ENCODE results near the gene ERCC6. TPM values are rescaled to one million over a fixed set of nuclear protein-coding genes. Genes with fewer than 3 reads are reported as not detected.

ERCC6 gene
- 39.6 and 59.6 TPM in 2 replicates for total RNA-seq
- 15.3 and 15.9 TPM in 2 replicates for polyA plus RNA-seq
- 14.8 and 16.1 TPM in 2 replicates for polyA plus RNA-seq (2011; cell fraction: cytosol; rRNA removed)
- polyA plus RNA-seq (2011; cell fraction: nucleus; rRNA removed), result 42.1 and 44.4 TPM in 2 replicates
- polyA plus RNA-seq (2012), result 33.2 and 44.5 TPM in 2 replicates
- polyA minus RNA-seq, result 128 and 141 TPM in 2 replicates
- polyA minus RNA-seq (2011; cell fraction: cytosol; rRNA and poly(A)+ RNA removed), result 19.8 TPM
- polyA minus RNA-seq (2011; cell fraction: nucleus; rRNA and poly(A)+ RNA removed), result 87.5 and 88.1 TPM in 2 replicates
- Bru-seq, nascent RNA, result percentile 80 among the genes with signal in this experiment
- percentile 77 among the genes with signal in this experiment for BruChase-seq, experiment 1, labeled RNA remaining after a 6-hour chase
- percentile 83 among the genes with signal in this experiment for BruChase-seq, experiment 2, labeled RNA remaining after a 2-hour chase
- long read RNA-seq, full-length matches to known transcripts, result 28 of 48 reads
- long read RNA-seq, partial matches to known transcripts, result 7 of 48 reads
- long read RNA-seq, other reads (novel, unspliced or antisense), result 13 of 48 reads

DNA sequence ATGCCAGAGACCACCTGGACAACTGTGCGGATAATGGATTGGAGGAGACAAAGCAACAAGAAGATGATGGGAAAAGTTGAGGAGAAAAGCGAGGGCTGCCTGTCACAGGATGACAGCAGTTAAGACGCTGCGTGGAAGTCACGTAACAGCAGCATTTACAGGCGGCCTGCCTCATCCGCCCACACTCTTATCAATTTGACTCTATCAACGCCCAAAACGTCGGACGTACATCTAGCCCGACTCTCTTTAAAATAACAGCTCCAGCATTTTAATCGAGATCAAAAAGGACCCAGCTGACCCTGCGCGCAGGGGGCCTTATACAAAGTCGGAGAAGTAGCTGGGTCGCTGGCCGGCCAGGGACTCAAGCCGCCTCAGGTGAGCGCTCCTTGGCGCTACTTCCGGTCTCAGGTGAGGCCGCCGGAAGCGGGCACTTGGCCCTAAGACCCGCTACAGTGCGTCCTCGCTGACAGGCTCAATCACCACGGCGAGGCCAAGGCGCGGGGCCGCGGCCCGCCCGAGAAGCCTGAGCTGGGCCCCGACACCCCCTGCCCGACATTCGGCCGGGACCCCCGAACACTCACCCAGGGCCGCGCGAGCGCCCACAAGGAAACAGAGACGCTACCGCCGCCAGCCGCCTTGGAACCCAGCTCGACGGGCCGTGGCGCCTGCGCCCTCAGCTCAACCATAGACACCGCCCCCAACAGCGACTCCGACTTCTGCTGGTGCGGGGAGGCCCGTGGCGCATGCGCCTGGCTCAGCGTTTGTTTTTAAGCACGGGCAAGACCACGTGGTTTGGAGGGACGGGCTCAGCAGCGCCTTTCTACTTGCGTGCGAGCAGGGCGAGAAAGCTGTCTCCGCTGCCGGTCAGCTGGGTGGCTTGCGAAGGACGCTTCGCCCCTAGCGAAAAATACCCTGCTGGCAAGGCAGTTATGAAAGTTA is at the start of gene ERCC6:
TSS of gene ERCC6 (minus strand) at position 741 of the 939 bp plus-strand sequence.
- no TSS peak for BruUV-seq (replicated peaks)
- H3K36me3 ChIP-seq (ENCODE audit: control insufficient read depth in 2 of 2, extremely low read depth in 1 of 2, insufficient read depth in 2 of 2, low read length in 2 of 2), result no peaks in the 10 kb centered on the region
- ChIA-PET POLR2A (interaction anchor here (1.2 to 2.5 kb wide), 3 partner anchors 12 to 19 kb away, joined by 3 to 20 read pairs (median 5); no protein-coding TSS in a partner anchor), CTCF (interaction anchor here (0.6 to 2.1 kb wide), 12 partner anchors 10 to 882 kb away, joined by 3 to 19 read pairs (median 4); no protein-coding TSS in a partner anchor)
- peak; percentile 66 for TF ChIP-seq POLR2AphosphoS5 (IDR thresholded peaks at IDR 0.05; ENCODE audit: insufficient read depth, low read depth, low read length)
- peak; percentile 39 for TF ChIP-seq POLR2A (IDR thresholded peaks at IDR 0.05; ENCODE audit: low read depth, low read length)
- TF ChIP-seq GATA2 (IDR thresholded peaks at IDR 0.05; ENCODE audit: insufficient read depth, insufficient read length, low read depth, low read length), result no peak
- TF ChIP-seq, protein P1, sequence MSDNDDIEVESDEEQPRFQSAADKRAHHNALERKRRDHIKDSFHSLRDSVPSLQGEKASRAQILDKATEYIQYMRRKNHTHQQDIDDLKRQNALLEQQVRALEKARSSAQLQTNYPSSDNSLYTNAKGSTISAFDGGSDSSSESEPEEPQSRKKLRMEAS (IDR thresholded peaks at IDR 0.05; ENCODE audit: insufficient read depth, insufficient read length), result peak; percentile 100
- peaks cover 37% of the 10 kb centered on the region for H3K79me2 ChIP-seq (ENCODE audit: control insufficient read depth, insufficient read depth, low read length)
- DNase-seq (ENCODE audit: low read depth, low spot score) (peak; percentile 99), FAIRE-seq (peak; percentile 92)
- peak within 1 kb of the TSS; percentile 90 for H2AFZ ChIP-seq (ENCODE audit: low read depth, low read length)
- H3K4me1 ChIP-seq (ENCODE audit: control insufficient read depth, extremely low read depth, insufficient read depth, low read length), result peaks cover 45% of the 10 kb centered on the region
- peak within 1 kb of the TSS; percentile 84 for H3K27ac ChIP-seq (ENCODE audit: insufficient read depth, low read depth, low read length)
- H3K9me3 ChIP-seq (replicated peaks; ENCODE audit: control insufficient read depth, insufficient read depth, low read length), result no peaks in the 10 kb centered on the region
- no peaks in the 10 kb centered on the region for H4K20me1 ChIP-seq (replicated peaks; ENCODE audit: control insufficient read depth, extremely low read depth, insufficient read depth, low read length)
- dilution Hi-C loops (cut with MboI; ENCODE audit: extremely low pct_ligation_motif_present, low sequenced_read_pairs) (no loop called here), intact Hi-C loops (cut with micrococcal nuclease) (loop anchor here (1.0 to 10.0 kb wide), 4 partner anchors 14 to 1174 kb away; partner anchors contain the start of gene TMEM273)
- no peaks in the 10 kb centered on the region for H3K27me3 ChIP-seq (ENCODE audit: control insufficient read depth in 2 of 2, insufficient read depth in 2 of 2, low read length in 2 of 2)
- H3K9ac ChIP-seq (replicated peaks; ENCODE audit: extremely low read depth, insufficient read depth, low read length), result peak within 1 kb of the TSS; percentile 71
- peak within 1 kb of the TSS; percentile 86 for H3K4me2 ChIP-seq (ENCODE audit: insufficient read depth, low read length)
- peak within 1 kb of the TSS; percentile 17 to 85 (median 70) for H3K4me3 ChIP-seq (replicated peaks in 1 of 3; ENCODE audit: insufficient read depth in 1 of 3, low read depth in 1 of 3, low read length in 3 of 3)
- H3K9me1 ChIP-seq (replicated peaks; ENCODE audit: control insufficient read depth, extremely low read depth, insufficient read depth, low read length), result no peaks in the 10 kb centered on the region
